GM21737 (cell line): ENCODE results near the gene LZTS3.
"Not testable (repeated sequence)": the region's sequence is repeated elsewhere in the genome, so short reads cannot be mapped to it uniquely, and the experiment has no call there.

ENCODE experiments used
- ATAC-seq: cut with Tn5 transposase; IDR thresholded peaks from one replicate; pipeline ENCODE4 v1.9.1; 2021; ENCODE audit warnings: mild to moderate bottlenecking, moderate library complexity; ENCODE audit not compliant: unreplicated experiment

Gene LZTS3

GRCh38 chr20:3192226-3193015 is 19.1 kb upstream of the LZTS3 start:
- no peak for ATAC-seq

- ATAC-seq: no peak
Measured at GRCh38 chr20:3190681-3191111, 17.3 kb upstream of the LZTS3 start.

DNA sequence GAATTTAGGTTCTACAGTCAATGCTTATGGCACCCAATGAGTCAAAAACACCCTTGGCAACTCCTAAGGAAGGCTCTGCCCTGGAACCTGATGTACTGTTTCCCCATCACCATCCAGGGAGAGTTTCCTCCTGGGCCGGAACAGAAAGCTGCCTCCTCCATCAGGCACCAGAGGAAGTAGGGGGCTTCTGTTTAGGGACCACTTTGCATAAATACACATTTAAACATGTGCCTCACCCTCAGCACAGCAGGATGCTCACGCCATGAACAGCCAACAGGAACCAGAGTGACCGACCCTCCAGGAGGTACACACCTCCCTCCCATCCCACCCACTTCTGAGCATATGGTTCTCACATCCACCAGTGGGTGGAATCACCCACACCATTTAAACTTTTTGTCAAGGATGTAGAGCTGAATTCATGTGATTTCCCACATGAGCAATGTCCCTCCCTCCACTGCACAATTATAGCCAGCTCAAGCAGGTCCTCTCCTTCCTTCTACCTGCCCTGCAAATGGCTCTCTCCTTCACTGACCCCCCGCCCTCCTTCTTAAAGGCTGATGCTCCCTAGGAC is 16.3 kb upstream of the LZTS3 start:
- no peak for ATAC-seq

DNA sequence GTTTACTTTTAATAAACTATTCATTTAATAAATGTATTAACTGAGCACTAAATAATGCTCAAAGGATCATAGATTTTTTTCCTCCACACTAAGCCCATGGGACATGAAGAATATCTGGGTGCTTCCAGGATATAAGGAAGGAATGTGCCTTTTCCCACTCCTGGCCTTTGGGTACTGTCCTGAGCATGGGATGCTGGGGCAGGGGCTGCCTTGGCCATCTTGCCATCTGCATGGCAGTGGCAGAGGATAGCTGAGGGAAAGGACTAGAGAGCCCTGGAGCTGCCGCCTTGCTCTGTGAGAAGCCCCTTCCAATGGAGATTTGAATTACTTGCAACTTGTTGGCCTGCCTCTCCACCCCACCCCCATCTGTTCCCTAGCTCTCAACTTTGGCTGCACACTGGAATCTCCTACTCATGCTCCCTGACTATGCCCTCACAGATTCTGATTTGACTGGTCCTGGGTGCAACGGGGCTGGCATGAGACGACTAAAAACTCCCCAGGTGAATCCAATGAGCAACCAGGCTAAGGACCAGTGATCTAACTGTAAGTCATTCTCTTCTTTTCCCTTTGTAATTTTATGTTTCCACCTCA is 15.6 kb upstream of the LZTS3 start:
- ATAC-seq: no peak

DNA sequence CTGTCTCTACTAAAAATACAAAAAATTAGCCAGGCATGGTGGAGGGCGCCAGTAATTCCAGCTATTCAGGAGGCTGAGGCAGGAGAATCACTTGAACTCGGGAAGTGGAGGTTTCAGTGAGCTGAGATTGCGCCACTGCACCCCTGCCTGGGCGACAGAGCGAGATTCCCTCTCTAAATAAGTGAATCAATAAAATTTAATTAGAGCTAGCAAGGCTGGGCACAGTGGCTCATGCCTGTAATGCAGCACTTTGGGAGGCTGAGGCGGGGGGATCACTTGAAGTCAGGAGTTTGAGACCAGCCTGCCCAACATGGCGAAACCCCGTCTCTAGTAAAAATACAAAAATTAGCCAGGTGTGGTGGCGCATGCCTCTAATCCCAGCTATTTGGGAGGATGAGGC is 14.5 kb upstream of the LZTS3 start:
- not testable (repeated sequence) for ATAC-seq

DNA sequence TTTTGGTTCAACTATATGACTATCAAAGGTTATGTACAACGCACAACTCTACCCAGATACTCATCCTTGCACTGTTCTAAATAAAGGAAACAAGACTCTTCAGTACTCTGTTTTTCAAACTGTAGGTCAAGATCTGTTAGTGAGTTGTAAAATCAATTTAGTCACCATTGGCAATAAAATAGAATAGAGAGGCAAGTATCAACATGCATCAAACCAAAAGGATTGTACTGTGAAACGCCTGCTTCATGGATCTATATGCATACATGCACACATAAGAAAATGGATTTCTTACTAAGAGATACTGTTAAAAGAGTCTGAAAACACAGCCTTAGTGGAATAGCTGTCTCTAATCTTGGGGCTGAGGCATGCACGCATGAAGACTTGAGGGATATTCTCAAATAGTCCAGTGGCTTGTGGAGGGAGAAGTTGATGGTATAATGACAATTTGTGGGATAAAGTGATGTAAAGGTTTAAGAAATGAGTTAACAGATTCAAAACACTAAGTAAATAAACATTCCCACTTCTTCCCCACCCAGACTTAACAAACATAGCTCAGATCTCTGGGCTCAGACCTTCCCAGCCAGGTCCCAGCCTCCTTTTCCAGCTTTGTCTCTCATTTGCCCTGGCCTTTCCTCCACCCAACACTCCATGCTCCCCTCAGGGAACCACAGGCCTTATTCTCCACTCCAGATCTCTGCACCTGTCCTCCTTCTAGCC is 10.7 kb upstream of the LZTS3 start:
- no peak for ATAC-seq

DNA sequence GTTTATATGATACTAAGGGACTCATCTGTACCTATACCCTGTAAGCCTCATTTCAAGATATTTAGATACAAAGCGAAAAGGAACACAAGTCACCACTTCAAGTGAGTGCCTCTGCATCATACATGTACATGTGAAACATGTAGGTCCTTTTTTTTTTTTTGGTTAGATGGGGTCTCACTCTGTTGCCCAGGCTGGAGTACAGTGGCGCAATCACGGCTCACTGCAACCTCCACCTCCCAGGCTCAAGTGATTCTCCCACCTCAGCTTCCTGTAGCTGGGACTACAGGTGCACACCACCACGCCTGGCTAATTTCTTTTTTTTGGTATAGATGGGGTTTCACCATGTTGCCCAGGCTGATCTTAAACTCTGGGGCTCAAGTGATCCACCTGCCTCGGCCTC is 9.1 kb upstream of the LZTS3 start:
- ATAC-seq: not testable (repeated sequence)

GRCh38 chr20:3181270-3181669 is 7.9 kb upstream of the LZTS3 start:
- no peak for ATAC-seq

GRCh38 chr20:3180319-3180718 is 7.0 kb upstream of the LZTS3 start:
- no peak for ATAC-seq

- no peak for ATAC-seq
Measured at GRCh38 chr20:3177746-3178485, 4.6 kb upstream of the LZTS3 start.

DNA sequence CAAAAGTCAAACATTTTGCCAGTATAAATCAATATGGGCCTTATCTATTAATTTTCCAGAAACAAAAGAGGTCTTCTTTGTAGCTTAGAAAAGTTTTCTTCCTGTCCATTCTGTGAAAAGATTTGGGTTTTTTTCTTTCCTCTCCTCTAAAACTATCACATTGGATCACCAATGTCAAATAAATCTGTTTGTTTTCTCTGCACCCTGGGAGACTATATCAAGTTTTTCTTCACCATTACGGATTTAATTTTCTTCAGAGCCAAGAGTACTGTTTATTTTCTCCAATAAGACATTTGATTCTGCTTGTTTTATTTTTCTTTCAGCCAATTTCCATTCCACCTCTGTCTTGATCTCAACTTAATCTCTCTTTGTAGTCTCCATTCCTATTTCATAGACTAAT is 1.9 kb upstream of the LZTS3 start:
- no peak for ATAC-seq

GRCh38 chr20:3174442-3175261 is 1.3 kb upstream of the LZTS3 start:
- ATAC-seq: no peak

GRCh38 chr20:3173610-3174441 is 477 bp upstream of the LZTS3 start:
- ATAC-seq: peak; percentile 89

DNA sequence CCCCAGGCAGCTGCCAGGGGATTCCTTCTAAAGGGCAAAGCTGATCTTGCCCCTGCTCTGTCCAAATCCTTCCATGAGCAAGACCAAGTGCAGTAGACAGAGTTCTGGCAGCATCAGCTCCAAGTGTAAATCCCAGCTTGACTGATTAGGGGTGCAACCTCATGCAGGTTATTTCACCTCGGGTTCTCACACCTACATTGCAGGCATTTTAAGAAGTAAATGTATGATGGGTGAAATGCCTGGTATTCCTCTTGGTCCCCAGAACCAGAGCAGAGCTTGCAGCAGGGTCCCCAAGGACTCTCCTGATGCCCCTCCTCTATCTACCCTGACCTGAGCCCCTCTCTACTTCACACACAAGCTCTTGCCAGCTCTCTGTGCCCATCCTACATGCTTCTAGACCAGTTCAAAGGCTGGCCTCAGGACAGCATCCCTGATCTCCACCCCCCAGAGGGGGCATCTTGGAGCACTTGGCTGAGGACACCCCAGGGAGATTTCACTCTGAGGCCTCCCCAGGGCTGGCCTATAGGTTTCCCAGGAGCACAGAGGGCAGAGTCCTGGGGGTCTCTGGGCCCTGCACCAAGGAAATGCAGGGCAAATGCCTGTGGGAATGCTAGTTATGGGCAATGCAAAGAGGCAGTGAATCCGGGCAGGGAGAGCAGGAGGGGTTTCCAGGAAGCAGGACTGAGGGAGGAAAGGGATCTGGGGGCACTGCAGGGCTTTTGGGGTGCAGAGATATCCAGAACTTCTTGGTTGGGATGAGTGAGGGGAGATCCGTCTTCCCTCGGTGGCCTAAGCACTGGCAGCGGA is 1.0 kb downstream of the LZTS3 start:
- no peak for ATAC-seq

DNA sequence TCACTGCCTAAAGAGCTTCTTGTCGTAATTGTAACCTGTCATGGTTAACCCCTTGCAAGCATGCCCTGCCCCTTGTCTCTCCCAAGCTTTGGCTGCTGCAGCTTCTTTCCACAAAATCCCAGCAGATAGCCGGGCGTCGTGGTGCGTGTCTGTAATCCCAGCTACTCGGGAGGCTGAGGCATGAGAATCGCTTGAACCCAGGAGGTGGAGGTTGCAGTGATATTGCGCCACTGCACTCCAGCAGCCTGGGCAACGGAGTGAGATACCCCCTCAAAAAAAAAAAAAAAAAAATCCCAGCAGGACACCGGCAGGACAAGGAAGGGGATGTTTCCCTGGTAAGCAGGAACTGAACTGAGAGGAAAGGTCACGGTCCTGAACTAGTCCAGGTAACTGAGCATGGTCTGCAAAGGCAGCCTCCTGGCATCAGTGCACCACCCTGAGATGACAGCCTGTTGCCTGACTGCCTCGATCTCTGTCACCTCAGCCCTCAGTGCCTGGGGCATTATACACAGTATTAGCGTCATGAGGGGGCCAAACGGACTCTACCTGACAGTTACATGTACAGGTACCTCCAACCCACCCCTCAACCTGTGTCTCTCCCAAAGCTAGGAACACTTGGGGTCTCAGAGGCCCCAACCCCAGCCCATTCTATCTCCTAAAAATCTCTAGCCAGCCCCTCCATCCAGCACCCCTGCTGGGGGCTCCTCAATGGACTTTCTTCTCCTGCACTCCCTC is 1.8 kb downstream of the LZTS3 start:
- no peak for ATAC-seq

DNA sequence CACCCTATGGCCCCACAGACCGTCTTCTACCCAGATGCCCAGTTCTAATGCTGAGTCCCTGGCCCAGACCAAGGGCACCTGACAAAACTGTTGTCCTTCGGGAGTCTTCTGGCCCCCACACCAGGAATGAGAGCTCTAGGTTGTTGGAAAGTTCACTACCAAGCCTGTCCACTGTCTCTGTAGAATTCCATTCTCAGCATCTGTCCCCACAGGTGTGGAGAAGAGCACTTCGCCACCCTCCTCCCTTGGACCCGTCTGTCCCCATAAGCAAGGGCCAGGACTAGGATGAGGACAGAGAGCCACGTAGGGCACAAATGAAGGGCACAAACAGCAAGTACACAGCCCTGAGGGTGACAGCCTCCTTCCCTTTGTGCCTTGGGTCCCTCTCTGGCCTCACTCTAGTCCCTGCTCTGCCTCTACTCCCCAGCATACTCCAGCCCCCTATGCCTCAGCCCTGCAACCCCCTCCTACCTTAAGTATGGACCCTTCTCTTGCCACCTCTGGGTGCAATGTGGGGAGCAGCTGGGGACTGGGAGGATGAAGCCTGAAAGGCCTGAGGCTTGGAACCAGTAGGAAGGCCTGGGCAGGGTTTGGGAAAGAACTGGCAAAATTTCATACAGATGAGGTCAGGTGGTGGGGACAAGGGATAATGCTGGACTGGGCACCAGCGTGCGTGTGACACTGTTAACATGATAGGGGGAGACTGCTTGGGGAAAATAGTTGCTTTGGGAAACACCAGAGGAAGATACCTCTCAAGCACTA is 4.3 kb downstream of the LZTS3 start:
- no peak for ATAC-seq
